OCI-LY1 (cell line): ENCODE results near the gene NFASC.

Source experiments
- H2AFZ ChIP-seq: fragments of 200-600 bp; sonication (generic), shearing (Covaris generic); 2 replicates; pipeline ENCODE4 v1.6.0; 2014; ENCODE audit warnings: antibody characterized with exemption, mild to moderate bottlenecking, low read length
- H3F3A ChIP-seq: fragments of 200-600 bp; sonication (generic), shearing (Covaris generic); 2 replicates; pipeline ENCODE4 v1.6.0; 2014; ENCODE audit warnings: mild to moderate bottlenecking, antibody characterized with exemption, low read length, moderate library complexity; ENCODE audit not compliant: insufficient read depth
- H3K27ac ChIP-seq: fragments of 200-600 bp; sonication (generic); 2 replicates; pipeline ENCODE4 v1.5.1; 2014; ENCODE audit warnings: low read length, mixed run types, mild to moderate bottlenecking, low read depth; ENCODE audit not compliant: poor library complexity, severe bottlenecking
- H3K27me3 ChIP-seq: fragments of 200-600 bp; sonication (generic); 2 replicates; pipeline ENCODE4 v1.6.0; 2014; ENCODE audit warnings: antibody characterized with exemption, mild to moderate bottlenecking, low read length, moderate library complexity; ENCODE audit not compliant: insufficient read depth
- H3K36me3 ChIP-seq: fragments of 200-600 bp; sonication (generic); 2 replicates; pipeline ENCODE4 v1.6.1; 2014; ENCODE audit warnings: mild to moderate bottlenecking, antibody characterized with exemption, low read length, moderate library complexity, mixed read lengths; ENCODE audit not compliant: insufficient read depth
- H3K4me1 ChIP-seq: fragments of 200-600 bp; sonication (generic); 2 replicates; pipeline ENCODE4 v1.5.1; 2014; ENCODE audit warnings: mild to moderate bottlenecking, low read length, moderate library complexity; ENCODE audit not compliant: insufficient read depth, severe bottlenecking
- H3K4me2 ChIP-seq: fragments of 200-600 bp; sonication (generic), shearing (Covaris generic); 2 replicates; pipeline ENCODE4 v1.6.1; 2014; ENCODE audit warnings: low read length
- H3K4me3 ChIP-seq: fragments of 200-600 bp; sonication (generic); 2 replicates; pipeline ENCODE4 v1.5.1; 2014; ENCODE audit warnings: low read length, low read depth, mild to moderate bottlenecking, mixed read lengths; ENCODE audit not compliant: poor library complexity, severe bottlenecking
- H3K79me2 ChIP-seq: fragments of 200-600 bp; shearing (Covaris generic); 2 replicates; pipeline ENCODE4 v1.6.1; 2016; ENCODE audit warnings: mixed run types, low read length, mixed read lengths; ENCODE audit not compliant: insufficient read depth
- H3K9ac ChIP-seq: fragments of 200-600 bp; sonication (generic), shearing (Covaris generic); 2 replicates; pipeline ENCODE4 v1.6.1; 2014; ENCODE audit warnings: mild to moderate bottlenecking, low read length, mixed read lengths
- H3K9me2 ChIP-seq: fragments of 200-600 bp; sonication (generic), shearing (Covaris generic); 2 replicates; pipeline ENCODE4 v1.6.1; 2014; ENCODE audit warnings: low read depth, mild to moderate bottlenecking, low read length, mixed read lengths
- H3K9me3 ChIP-seq: fragments of 200-600 bp; shearing (Covaris generic); 2 replicates; pipeline ENCODE4 v1.6.1; 2014; ENCODE audit warnings: low read length, mixed read lengths
- H4K20me1 ChIP-seq: fragments of 200-600 bp; sonication (generic), shearing (Covaris generic); 2 replicates; pipeline ENCODE4 v1.6.0; 2016; ENCODE audit warnings: mild to moderate bottlenecking, low read length; ENCODE audit not compliant: insufficient read depth
- EZH2 ChIP-seq: fragments of 200-600 bp; sonication (generic), shearing (Covaris generic); IDR thresholded peaks from 2 replicates; pipeline ENCODE4 v1.8.0; 2017; ENCODE audit warnings: borderline replicate concordance, mixed run types, mild to moderate bottlenecking, antibody characterized with exemption, low read length, moderate library complexity, mixed read lengths
- TF ChIP-seq, protein P1 (sequence below): fragments of 200-600 bp; sonication (generic), shearing (Covaris generic); IDR thresholded peaks from 2 replicates; pipeline ENCODE4 v1.5.1; 2017; ENCODE audit warnings: mild to moderate bottlenecking, antibody characterized with exemption, low read length, moderate library complexity, mixed read lengths

NFASC gene

DNA sequence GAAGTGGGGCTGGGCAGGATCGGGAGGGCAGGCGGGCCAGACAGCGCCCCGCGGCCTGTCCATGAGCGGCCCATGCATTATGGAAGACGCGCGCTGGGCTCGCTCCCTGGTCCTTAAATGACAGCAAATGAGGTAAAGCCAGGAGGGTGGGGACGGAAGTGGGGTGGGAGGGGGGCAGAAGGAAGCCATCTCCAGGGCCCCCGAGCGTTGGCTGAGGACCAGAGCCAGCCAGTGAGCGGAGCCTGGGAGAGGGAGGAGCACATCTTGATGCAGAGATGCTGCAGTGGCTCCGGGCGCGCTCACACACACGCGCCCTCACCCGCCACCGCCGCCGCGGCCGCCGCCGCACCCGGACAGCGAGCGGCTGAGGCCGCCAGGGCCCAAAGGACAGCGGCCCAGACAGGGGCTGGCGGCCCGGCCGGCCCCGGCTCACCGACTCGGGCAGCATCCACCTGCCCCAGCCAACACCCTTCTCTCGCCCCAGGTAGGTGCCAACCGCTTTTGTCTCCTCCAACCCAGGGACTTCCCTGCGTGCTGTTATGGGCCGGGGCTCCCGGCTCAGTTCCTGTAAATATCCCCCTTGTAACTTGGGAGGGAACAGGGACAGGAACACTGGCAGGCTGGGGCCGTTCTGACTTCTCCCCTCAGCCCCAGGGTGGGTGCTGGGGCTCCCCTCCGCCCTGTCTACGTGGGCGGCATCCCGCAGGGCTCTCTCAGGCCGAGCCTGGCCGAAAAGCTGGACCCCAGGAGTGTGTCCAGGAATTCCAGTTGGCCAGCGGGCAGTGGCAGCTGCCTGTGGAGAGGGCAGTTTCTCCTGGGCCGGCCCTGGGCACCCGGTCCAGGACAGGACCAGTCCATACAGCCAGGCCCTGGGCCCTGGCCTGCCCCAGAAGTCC is 172.5 kb downstream of the NFASC start, which contains the start of gene CNTN2:
Gene CNTN2, plus strand, starts transcription at position 302 of the 896 bp plus-strand sequence. CDS start 9,974 bp downstream, outside the sequence.
- Histone ChIP-seq H3K27me3 (peaks cover 5% of the 10 kb centered on the region; the same call in 1 of the 2 replicates), H2AFZ (no peak within 1 kb of the TSS), H3K79me2 (no peaks in the 10 kb centered on the region), H3K27ac (no peak within 1 kb of the TSS), H3F3A (no peaks in the 10 kb centered on the region), H4K20me1 (no peaks in the 10 kb centered on the region), H3K9ac (no peak within 1 kb of the TSS), H3K9me3 (no peaks in the 10 kb centered on the region), H3K4me1 (no peaks in the 10 kb centered on the region), H3K36me3 (no peaks in the 10 kb centered on the region), H3K9me2 (no peaks in the 10 kb centered on the region), H3K4me2 (no peak within 1 kb of the TSS), H3K4me3 (no peak within 1 kb of the TSS)
- TF ChIP-seq, protein P1, sequence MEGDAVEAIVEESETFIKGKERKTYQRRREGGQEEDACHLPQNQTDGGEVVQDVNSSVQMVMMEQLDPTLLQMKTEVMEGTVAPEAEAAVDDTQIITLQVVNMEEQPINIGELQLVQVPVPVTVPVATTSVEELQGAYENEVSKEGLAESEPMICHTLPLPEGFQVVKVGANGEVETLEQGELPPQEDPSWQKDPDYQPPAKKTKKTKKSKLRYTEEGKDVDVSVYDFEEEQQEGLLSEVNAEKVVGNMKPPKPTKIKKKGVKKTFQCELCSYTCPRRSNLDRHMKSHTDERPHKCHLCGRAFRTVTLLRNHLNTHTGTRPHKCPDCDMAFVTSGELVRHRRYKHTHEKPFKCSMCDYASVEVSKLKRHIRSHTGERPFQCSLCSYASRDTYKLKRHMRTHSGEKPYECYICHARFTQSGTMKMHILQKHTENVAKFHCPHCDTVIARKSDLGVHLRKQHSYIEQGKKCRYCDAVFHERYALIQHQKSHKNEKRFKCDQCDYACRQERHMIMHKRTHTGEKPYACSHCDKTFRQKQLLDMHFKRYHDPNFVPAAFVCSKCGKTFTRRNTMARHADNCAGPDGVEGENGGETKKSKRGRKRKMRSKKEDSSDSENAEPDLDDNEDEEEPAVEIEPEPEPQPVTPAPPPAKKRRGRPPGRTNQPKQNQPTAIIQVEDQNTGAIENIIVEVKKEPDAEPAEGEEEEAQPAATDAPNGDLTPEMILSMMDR: no peak
- TF ChIP-seq EZH2: no peak

DNA sequence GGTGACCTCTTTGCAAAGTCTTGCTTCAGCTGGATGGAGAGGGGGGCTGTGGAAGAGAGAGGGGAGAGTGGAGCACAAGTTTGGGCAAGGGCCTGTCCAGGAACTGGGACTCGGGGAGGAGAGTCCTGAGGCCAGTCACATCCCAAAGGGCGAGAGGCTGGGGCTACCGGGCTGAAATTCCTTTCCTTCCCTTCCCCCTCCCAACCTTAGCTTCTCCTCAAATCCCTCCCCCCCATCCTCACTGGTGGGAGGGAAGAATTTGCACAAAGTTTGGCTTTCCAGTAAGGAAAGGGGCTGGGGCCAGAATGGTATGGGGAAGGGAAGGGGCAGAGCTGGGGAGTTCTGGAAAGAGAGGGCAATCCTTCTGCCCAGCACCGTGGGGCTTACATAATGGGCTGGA is 173.2 kb downstream of the NFASC start:
- no peak overlapping the region for H3K27ac ChIP-seq
- H3K36me3 ChIP-seq: no peaks in the 10 kb centered on the region
- H3K4me3 ChIP-seq: no peak overlapping the region
- TF ChIP-seq, protein P1: no peak
- no peak for TF ChIP-seq EZH2
- no peaks in the 10 kb centered on the region for H3K4me1 ChIP-seq
- H3K9me3 ChIP-seq: no peaks in the 10 kb centered on the region
- H2AFZ ChIP-seq: no peak overlapping the region
- H4K20me1 ChIP-seq: no peaks in the 10 kb centered on the region
- peaks cover 5% of the 10 kb centered on the region; the same call in 1 of the 2 replicates for H3K27me3 ChIP-seq
- no peaks in the 10 kb centered on the region for H3F3A ChIP-seq
- no peaks in the 10 kb centered on the region for H3K9me2 ChIP-seq
- H3K4me2 ChIP-seq: no peak overlapping the region
- H3K79me2 ChIP-seq: no peaks in the 10 kb centered on the region
- H3K9ac ChIP-seq: no peak overlapping the region

DNA sequence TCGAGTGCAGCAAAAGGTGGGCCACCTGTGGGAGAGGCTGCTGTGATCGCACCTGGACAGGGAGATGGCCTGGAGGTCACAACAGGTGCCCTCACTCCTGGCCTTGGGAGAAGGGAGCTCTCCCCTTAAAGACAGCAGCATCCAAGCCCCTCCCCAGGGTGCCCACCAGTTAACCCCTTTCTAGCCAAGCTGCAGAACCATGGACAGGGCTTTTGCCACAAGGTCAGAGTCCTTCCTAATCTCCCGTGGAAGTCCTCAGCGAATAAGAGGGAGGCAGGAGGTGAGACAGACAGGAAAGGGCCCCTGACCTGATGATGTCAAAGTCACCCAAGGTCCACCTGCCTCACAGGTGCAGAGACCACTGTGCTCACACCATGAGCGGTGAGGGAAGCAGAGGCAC is 174.1 kb downstream of the NFASC start:
- Histone ChIP-seq H3K4me3 (no peak overlapping the region), H3K9me3 (no peaks in the 10 kb centered on the region), H3K9ac (no peak overlapping the region), H4K20me1 (no peaks in the 10 kb centered on the region), H3K36me3 (no peaks in the 10 kb centered on the region), H3K9me2 (no peaks in the 10 kb centered on the region), H3F3A (no peaks in the 10 kb centered on the region), H3K27me3 (peaks cover 5% of the 10 kb centered on the region; the same call in 1 of the 2 replicates), H3K79me2 (no peaks in the 10 kb centered on the region), H3K4me1 (no peaks in the 10 kb centered on the region), H3K27ac (no peak overlapping the region), H2AFZ (no peak overlapping the region), H3K4me2 (no peak overlapping the region)
- TF ChIP-seq EZH2: no peak
